Common myeloid progenitor, CD34-positive (primary cell): ENCODE data around the gene RRAGC.

Source experiments
- CTCF ChIA-PET: fragments of 350-600 bp; sonication (Branson Sonifier 250); formaldehyde crosslinking; loops from one replicate; lab custom pipeline; 2021; ENCODE audit warnings: antibody characterized with exemption; lab: Charles Lee
- POLR2A ChIA-PET: fragments of 350-600 bp; sonication (Branson Sonifier 250); formaldehyde crosslinking; loops from one replicate; lab custom pipeline; 2021; ENCODE audit warnings: antibody characterized with exemption; lab: Charles Lee
- DNase-seq, 3 donors: peaks; one replicate each; pipeline versions ENCODE4 v3.0.0 to v3.0.0-alpha.2; 2013
- H3K27ac ChIP-seq, 2 experiments: 1 replicate in 1 of 2; 2 replicates in 1 of 2; pipeline ENCODE4 v1.7.0; 2013; ENCODE audit warnings: inconsistent platforms in 2 of 2, low read length in 2 of 2, mild to moderate bottlenecking in 2 of 2, low read depth in 1 of 2, moderate library complexity in 1 of 2; ENCODE audit not compliant: severe bottlenecking in 2 of 2, insufficient read depth in 1 of 2, poor library complexity in 1 of 2
- H3K27me3 ChIP-seq, 5 experiments: replicated peaks in 2 of 5; 1 replicate in 3 of 5; 2 replicates in 2 of 5; pipeline versions ENCODE4 v1.6.1 to v1.7.0; 2013; ENCODE audit warnings: low read length in 4 of 5, mild to moderate bottlenecking in 2 of 5, moderate library complexity in 2 of 5, inconsistent platforms in 1 of 5; ENCODE audit not compliant: insufficient read depth in 5 of 5, control insufficient read depth in 4 of 5
- H3K36me3 ChIP-seq, 4 experiments: 1 replicate in 2 of 4; 2 replicates in 2 of 4; pipeline versions ENCODE4 v1.6.1 to v1.7.0; 2013; ENCODE audit warnings: low read length in 3 of 4, control low read depth in 1 of 4, mild to moderate bottlenecking in 1 of 4; ENCODE audit not compliant: control insufficient read depth in 4 of 4, insufficient read depth in 4 of 4
- H3K4me1 ChIP-seq, 4 experiments: 1 replicate in 3 of 4; 2 replicates in 1 of 4; pipeline versions ENCODE4 v1.6.1 to v1.7.1; 2013; ENCODE audit warnings: low read length in 3 of 4, mild to moderate bottlenecking in 3 of 4, control low read depth in 1 of 4, inconsistent platforms in 1 of 4, moderate library complexity in 1 of 4; ENCODE audit not compliant: control insufficient read depth in 4 of 4, insufficient read depth in 4 of 4; ENCODE audit errors: control extremely low read depth in 1 of 4
- H3K4me3 ChIP-seq, 7 experiments: 1 replicate in 4 of 7; 2 replicates in 3 of 7; pipeline versions ENCODE4 v1.5.1 to v1.7.0; 2013; ENCODE audit warnings: mild to moderate bottlenecking in 7 of 7, low read length in 6 of 7, moderate library complexity in 6 of 7, inconsistent platforms in 2 of 7, low read depth in 2 of 7, control low read depth in 1 of 7; ENCODE audit not compliant: insufficient read depth in 4 of 7, control insufficient read depth in 1 of 7; ENCODE audit errors: extremely low read depth in 1 of 7
- H3K9me3 ChIP-seq, 5 experiments: 1 replicate in 4 of 5; 2 replicates in 1 of 5; pipeline versions ENCODE4 v1.6.1 to v1.7.1; 2013; ENCODE audit warnings: low read length in 4 of 5, mild to moderate bottlenecking in 2 of 5, inconsistent platforms in 1 of 5, low read depth in 1 of 5, moderate library complexity in 1 of 5; ENCODE audit not compliant: control insufficient read depth in 4 of 5, insufficient read depth in 2 of 5; ENCODE audit errors: control extremely low read depth in 1 of 5
- WGBS: methylation state at CpG from one replicate; pipeline ENCODE4 v1.1.5; 2013; ENCODE audit not compliant: insufficient coverage; 5-methylcytosine and 5-hydroxymethylcytosine counted together

The RRAGC gene

GRCh38 chr1:38873027-38873969 is 13.7 kb upstream of the RRAGC start, which contains the start of gene MYCBP:
Gene MYCBP (minus strand): TSS chr1:38873348. CDS start chr1:38873305, 43 bp downstream.
- Histone ChIP-seq H3K4me3 (peak within 1 kb of the TSS; percentile 82 to 99 (median 94)), H3K27ac (peak within 1 kb of the TSS; percentile 40 to 77), H3K36me3 (no peaks in the 10 kb centered on the region), H3K9me3 (no peaks in the 10 kb centered on the region), H3K4me1 (peaks cover 10 to 24% (median 15%) of the 10 kb centered on the region in 4 experiments), H3K27me3 (no peaks in the 10 kb centered on the region)
- ChIA-PET CTCF (interaction anchor here (0.6 to 1.5 kb wide), 2 partner anchors 14 to 46 kb away, joined by 3 to 4 read pairs; no protein-coding TSS in a partner anchor), POLR2A (no interaction called here)
- peak; percentile 95 to 98 (median 97) for DNase-seq
- 1% methylated on average over 57 of the region's 69 CpGs for WGBS

- H3K9me3 ChIP-seq = no peaks in the 10 kb centered on the region
- H3K36me3 ChIP-seq = peaks cover 0 to 3% (median 0%) of the 10 kb centered on the region in 4 experiments
- peak overlapping the region in 1 of 2 experiments; percentile 76 for H3K27ac ChIP-seq
- H3K27me3 ChIP-seq = no peaks in the 10 kb centered on the region
- POLR2A ChIA-PET = no interaction called here
- H3K4me1 ChIP-seq = peaks cover 10 to 24% (median 15%) of the 10 kb centered on the region in 4 experiments
- 4% methylated on average over 19 of the region's 25 CpGs for WGBS
- peak overlapping the region; percentile 82 to 99 (median 94) for H3K4me3 ChIP-seq
- CTCF ChIA-PET = interaction anchor here (0.6 to 1.9 kb wide), 3 partner anchors 12 to 47 kb away, joined by 3 to 4 read pairs (median 4); partner anchors contain the start of gene RRAGC
- peak in 2 of 3 donors; percentile 28 to 29 for DNase-seq
These were observed 12.9 kb upstream of the RRAGC start for GRCh38 chr1:38872401-38873026.

- ChIA-PET POLR2A (interaction anchor here (1.2 kb wide), 1 partner anchor 12 kb away, joined by 3 read pairs; no protein-coding TSS in a partner anchor), CTCF (interaction anchor here (0.6 to 1.9 kb wide), 2 partner anchors 11 to 33 kb away, joined by 3 to 4 read pairs; partner anchors contain the start of gene RRAGC)
- peaks cover 10 to 24% (median 15%) of the 10 kb centered on the region in 4 experiments for H3K4me1 ChIP-seq
- peaks cover 0 to 9% (median 0%) of the 10 kb centered on the region in 4 experiments for H3K36me3 ChIP-seq
- DNase-seq = peak in 2 of 3 donors; percentile 5 to 6
- no peaks in the 10 kb centered on the region for H3K27me3 ChIP-seq
- 99% methylated on average over 7 of the region's 8 CpGs for WGBS
- no peaks in the 10 kb centered on the region for H3K9me3 ChIP-seq
- H3K27ac ChIP-seq = no peak overlapping the region
- H3K4me3 ChIP-seq = no peak overlapping the region
These were observed 11.4 kb upstream of the RRAGC start for GRCh38 chr1:38870996-38871395.

GRCh38 chr1:38867208-38867607 is 7.6 kb upstream of the RRAGC start:
- no peaks in the 10 kb centered on the region for H3K27me3 ChIP-seq
- WGBS = 100% methylated on average over 3 of the region's 8 CpGs
- ChIA-PET POLR2A (no interaction called here), CTCF (no interaction called here)
- peaks cover 2 to 30% (median 13%) of the 10 kb centered on the region in 4 experiments for H3K36me3 ChIP-seq
- no peak for DNase-seq
- H3K9me3 ChIP-seq = no peaks in the 10 kb centered on the region
- peaks cover under 1 to 9% (median 3%) of the 10 kb centered on the region in 4 experiments for H3K4me1 ChIP-seq
- H3K4me3 ChIP-seq = no peak overlapping the region
- no peak overlapping the region for H3K27ac ChIP-seq

- Histone ChIP-seq H3K9me3 (no peaks in the 10 kb centered on the region), H3K4me3 (no peak overlapping the region), H3K27me3 (no peaks in the 10 kb centered on the region), H3K4me1 (peaks cover 3 to 8% (median 7%) of the 10 kb centered on the region in 4 experiments), H3K27ac (no peak overlapping the region), H3K36me3 (peaks cover 2 to 30% (median 13%) of the 10 kb centered on the region in 4 experiments)
- WGBS = 100% methylated on average over 1 of the region's 4 CpGs
- ChIA-PET POLR2A (no interaction called here), CTCF (no interaction called here)
- peak in 2 of 3 donors; percentile 7 to 15 for DNase-seq
These were observed 5.6 kb upstream of the RRAGC start for GRCh38 chr1:38865112-38865715.

- Histone ChIP-seq H3K27ac (peak overlapping the region in 1 of 2 experiments; percentile 85), H3K4me3 (peak overlapping the region; percentile 70 to 95 (median 86)), H3K36me3 (peaks cover 4 to 33% (median 19%) of the 10 kb centered on the region in 4 experiments), H3K9me3 (no peaks in the 10 kb centered on the region), H3K4me1 (peaks cover 8 to 22% (median 21%) of the 10 kb centered on the region in 4 experiments), H3K27me3 (no peaks in the 10 kb centered on the region)
- ChIA-PET CTCF (interaction anchor here (1.7 kb wide), 1 partner anchor 11 kb away, joined by 4 read pairs; no protein-coding TSS in a partner anchor), POLR2A (no interaction called here)
- DNase-seq = no peak
- WGBS = 21% methylated on average over 4 of the region's 6 CpGs
These were observed 853 bp upstream of the RRAGC start for GRCh38 chr1:38860454-38860795.
